ENCODE measurements around the gene SARM1. TPM values are rescaled to one million over a fixed set of nuclear protein-coding genes. Genes with fewer than 3 reads are reported as not detected.

SARM1 gene
- total RNA-seq, 5 donors from 2014 or later (not counting 1 experiment from before 2014, with no cell fraction given), result 26.0 to 42.3 (median 37.9) TPM

DNA sequence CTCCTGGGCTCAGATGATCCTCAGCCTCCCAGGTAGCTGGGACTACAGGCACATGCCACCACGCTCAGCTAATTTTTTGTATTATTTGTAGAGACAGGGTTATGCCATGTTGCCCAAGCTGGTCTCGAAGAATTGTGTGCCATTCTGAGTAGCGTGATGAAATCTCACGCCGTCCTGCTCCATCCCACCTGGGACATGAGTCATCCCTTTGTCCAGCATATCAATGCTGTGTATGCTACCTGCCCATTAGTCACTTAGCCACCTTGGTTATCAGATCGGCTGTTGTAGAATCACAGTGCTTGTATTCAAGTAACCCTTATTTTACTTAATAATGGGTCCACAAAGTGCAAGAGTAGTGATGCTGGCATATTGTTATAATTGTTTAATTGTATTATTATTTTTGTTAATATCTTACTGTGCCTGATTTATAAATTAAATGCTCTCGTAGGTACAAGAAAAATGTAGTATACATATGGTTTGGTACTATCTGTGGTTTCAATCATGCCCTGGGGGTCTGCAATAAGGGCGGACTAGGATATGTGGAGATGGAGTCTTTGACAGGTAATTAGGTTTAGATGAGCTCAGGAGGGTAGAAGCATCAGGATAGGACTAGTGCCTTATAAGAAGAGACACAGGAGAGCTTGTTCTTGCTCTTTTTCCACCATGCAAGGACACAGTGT, 75.4 kb downstream of the SARM1 start:
- H3K27me3 Mint-ChIP-seq, result peaks cover 13 to 16% of the 10 kb centered on the region in 2 donors
- Histone ChIP-seq H3K4me1 (ENCODE audit: control insufficient read depth in 1 of 2, extremely low read depth in 1 of 2, insufficient read depth in 2 of 2, low read length in 2 of 2) (no peaks in the 10 kb centered on the region), H3K4me3 (ENCODE audit: control insufficient read depth in 1 of 2, extremely low read depth in 1 of 2, low read length in 1 of 2) (no peak overlapping the region), H3K36me3 (ENCODE audit: control insufficient read depth in 2 of 2, extremely low read depth in 1 of 2, insufficient read depth in 1 of 2, low read length in 1 of 2) (no peaks in the 10 kb centered on the region), H3K27ac (ENCODE audit: low read length) (no peak overlapping the region), H3K27me3 (replicated peaks in 1 of 2; ENCODE audit: control insufficient read depth in 2 of 2, extremely low read depth in 1 of 2, insufficient read depth in 2 of 2, low read length in 1 of 2) (peaks cover 3 to 5% of the 10 kb centered on the region in 2 experiments), H3K9me3 (no peaks in the 10 kb centered on the region)
- WGBS (ENCODE audit: insufficient coverage), result 76% methylated on average over 6 of the region's 8 CpGs
- DNase-seq (no peak), ATAC-seq (replicated peaks in 1 of 4) (no peak)
- H3K36me3 Mint-ChIP-seq, result no peaks in the 10 kb centered on the region
- no peaks in the 10 kb centered on the region for H3K4me1 Mint-ChIP-seq
- ChIA-PET CTCF (no interaction called here), POLR2A (no interaction called here)
- peaks cover 0 to 4% (median 0%) of the 10 kb centered on the region in 3 donors for H3K9me3 Mint-ChIP-seq
- no peak overlapping the region for H3K27ac Mint-ChIP-seq
- H3K4me3 Mint-ChIP-seq, result no peak overlapping the region

DNA sequence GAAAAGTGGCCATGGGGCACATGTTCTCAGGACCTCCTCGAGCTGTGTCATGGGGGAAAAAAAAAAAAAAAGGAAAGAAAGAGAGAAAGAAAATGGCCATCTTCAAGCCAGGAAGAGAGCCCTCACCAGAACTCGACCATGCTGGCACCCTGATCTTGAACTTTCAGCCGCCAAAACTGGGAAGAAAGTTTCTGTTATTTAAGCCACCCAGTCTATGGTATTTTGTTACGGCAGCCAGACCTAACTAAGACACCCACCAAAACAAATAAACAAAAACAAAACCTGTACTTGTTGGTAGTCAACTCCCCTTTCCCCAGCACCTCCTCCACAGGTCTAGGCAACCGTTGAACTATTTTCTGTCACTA, 75.9 kb downstream of the SARM1 start:
- ATAC-seq (replicated peaks in 1 of 4), result no peak
- Histone ChIP-seq H3K9me3 (no peaks in the 10 kb centered on the region), H3K4me1 (ENCODE audit: control insufficient read depth in 1 of 2, extremely low read depth in 1 of 2, insufficient read depth in 2 of 2, low read length in 2 of 2) (no peaks in the 10 kb centered on the region), H3K27ac (ENCODE audit: low read length) (no peak overlapping the region), H3K27me3 (replicated peaks in 1 of 2; ENCODE audit: control insufficient read depth in 2 of 2, extremely low read depth in 1 of 2, insufficient read depth in 2 of 2, low read length in 1 of 2) (peaks cover 3 to 5% of the 10 kb centered on the region in 2 experiments), H3K4me3 (ENCODE audit: control insufficient read depth in 1 of 2, extremely low read depth in 1 of 2, low read length in 1 of 2) (no peak overlapping the region), H3K36me3 (ENCODE audit: control insufficient read depth in 2 of 2, extremely low read depth in 1 of 2, insufficient read depth in 1 of 2, low read length in 1 of 2) (no peaks in the 10 kb centered on the region)
- H3K9me3 Mint-ChIP-seq, result peaks cover 0 to 5% (median 0%) of the 10 kb centered on the region in 3 donors
- ChIA-PET CTCF (no interaction called here), POLR2A (no interaction called here)
- peaks cover 10 to 14% of the 10 kb centered on the region in 2 donors for H3K27me3 Mint-ChIP-seq
- WGBS (ENCODE audit: insufficient coverage), result 55% methylated on average over 2 of the region's 5 CpGs
- no peaks in the 10 kb centered on the region for H3K36me3 Mint-ChIP-seq
- no peak overlapping the region for H3K27ac Mint-ChIP-seq
- H3K4me3 Mint-ChIP-seq, result no peak overlapping the region
- H3K4me1 Mint-ChIP-seq, result no peaks in the 10 kb centered on the region
- no peak for DNase-seq

DNA sequence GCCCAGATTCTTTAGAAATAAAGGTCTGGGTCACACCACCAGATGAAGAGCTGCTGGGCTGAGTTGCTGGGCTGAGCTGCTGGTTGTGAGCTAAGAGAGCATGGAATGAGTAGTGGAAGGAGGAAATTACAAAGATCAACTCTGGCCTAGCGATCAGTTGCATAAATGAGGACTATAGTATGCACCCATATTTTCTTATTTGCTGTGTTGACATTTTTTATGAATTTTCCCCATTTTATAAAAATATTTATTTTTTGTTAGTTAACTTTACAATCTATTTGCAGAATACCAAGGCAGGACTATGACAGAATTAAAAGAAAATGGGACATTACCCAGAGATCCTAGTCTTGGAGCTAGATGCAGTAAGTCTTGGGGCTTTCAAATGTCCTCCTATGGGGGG, 78.4 kb downstream of the SARM1 start:
- no peak overlapping the region for H3K27ac Mint-ChIP-seq
- ATAC-seq (replicated peaks in 1 of 4), result no peak
- H3K4me3 Mint-ChIP-seq, result no peak overlapping the region
- H3K27me3 ChIP-seq (replicated peaks in 1 of 2; ENCODE audit: control insufficient read depth in 2 of 2, extremely low read depth in 1 of 2, insufficient read depth in 2 of 2, low read length in 1 of 2), result peaks cover 2 to 3% of the 10 kb centered on the region in 2 experiments
- POLR2A ChIA-PET, result no interaction called here
- no peak overlapping the region for H3K27ac ChIP-seq (ENCODE audit: low read length)
- no peak overlapping the region for H3K4me3 ChIP-seq (ENCODE audit: control insufficient read depth in 1 of 2, extremely low read depth in 1 of 2, low read length in 1 of 2)
- no peaks in the 10 kb centered on the region for H3K9me3 ChIP-seq
- H3K4me1 ChIP-seq (ENCODE audit: control insufficient read depth in 1 of 2, extremely low read depth in 1 of 2, insufficient read depth in 2 of 2, low read length in 2 of 2), result no peaks in the 10 kb centered on the region
- no CpG with 5 or more reads among the region's 1 CpG for WGBS (ENCODE audit: insufficient coverage)
- peaks cover 0 to 5% (median 0%) of the 10 kb centered on the region in 3 donors for H3K9me3 Mint-ChIP-seq
- peaks cover 6 to 18% of the 10 kb centered on the region in 2 donors for H3K27me3 Mint-ChIP-seq
- no peaks in the 10 kb centered on the region for H3K4me1 Mint-ChIP-seq
- CTCF ChIA-PET, result interaction anchor here in 1 of 2 donors (1.0 kb wide), 1 partner anchor 33 kb away, joined by 3 read pairs; no protein-coding TSS in a partner anchor
- no peaks in the 10 kb centered on the region for H3K36me3 Mint-ChIP-seq
- H3K36me3 ChIP-seq (ENCODE audit: control insufficient read depth in 2 of 2, extremely low read depth in 1 of 2, insufficient read depth in 1 of 2, low read length in 1 of 2), result no peaks in the 10 kb centered on the region
- no peak for DNase-seq

Other genes starting within 250 kb of the SARM1 start
- gene TMEM97, start 52.5 kb upstream of the SARM1 start, total RNA-seq, result 1 to 10 TPM; 3.4 to 7.2 (median 5.1) TPM
- gene IFT20, start 36.2 kb upstream of the SARM1 start, total RNA-seq, result 10 to 100 TPM; 29.3 to 55.4 (median 33.8) TPM
- gene TNFAIP1, start 35.9 kb upstream of the SARM1 start, total RNA-seq, result 10 to 100 TPM; 12.1 to 28.9 (median 23.3) TPM
- 10 to 100 TPM; 29.2 to 38.7 (median 33.2) TPM for gene POLDIP2, start 14.2 kb upstream of the SARM1 start, total RNA-seq
- gene SEBOX, start 6.5 kb upstream of the SARM1 start, total RNA-seq, result not detected
- 1 to 10 TPM in 3 of 5 donors, under 1 TPM in 2; 0.50 to 1.9 (median 1.2) TPM for gene VTN, start 1.4 kb upstream of the SARM1 start, total RNA-seq
- gene SLC46A1, start 34.5 kb downstream of the SARM1 start, total RNA-seq, result 1 to 10 TPM in 4 of 5 donors, under 1 TPM in 1; 0.93 to 2.7 (median 2.5) TPM
- not detected for gene SLC13A2, start 102.0 kb downstream of the SARM1 start, total RNA-seq
- gene FOXN1, start 134.7 kb downstream of the SARM1 start, total RNA-seq, result not detected
- 10 to 100 TPM; 37.7 to 51.7 (median 44.5) TPM for gene UNC119, start 180.9 kb downstream of the SARM1 start, total RNA-seq
- 10 to 100 TPM; 54.9 to 63.0 (median 60.9) TPM for gene PIGS, start 199.8 kb downstream of the SARM1 start, total RNA-seq
- gene ALDOC, start 205.2 kb downstream of the SARM1 start, total RNA-seq, result 10 to 100 TPM; 27.0 to 31.0 (median 28.4) TPM
- gene SPAG5, start 227.3 kb downstream of the SARM1 start, total RNA-seq, result 10 to 100 TPM in 3 of 5 donors, 1 to 10 TPM in 2; 7.7 to 26.5 (median 10.3) TPM
- gene RSKR, start 242.5 kb downstream of the SARM1 start, total RNA-seq, result 10 to 100 TPM; 14.2 to 26.1 (median 21.9) TPM

All from T-cell (primary cell).